Fibroblast of lung (primary cell): Measurements from ENCODE around the gene SLAMF8.

Experiments
- EZH2 ChIP-seq: IDR thresholded peaks from 2 replicates; pipeline ENCODE4 v1.5.1; 2012; ENCODE audit warnings: low read length, control low read depth, mild to moderate bottlenecking; ENCODE audit errors: missing control alignments
- TF ChIP-seq, protein P1 (sequence below), 2 donors: IDR thresholded peaks in 1 of 2; conservative IDR thresholded peaks in 1 of 2; 1 replicate in 1 of 2; 2 replicates in 1 of 2; pipeline ENCODE4 v1.5.1; 2011 to 2012; ENCODE audit warnings: low read length in 2 of 2, control low read depth in 1 of 2, inconsistent platforms in 1 of 2, low read depth in 1 of 2, mild to moderate bottlenecking in 1 of 2

GRCh38 chr1:159783724-159784123, 42.9 kb upstream of the SLAMF8 start:
- TF ChIP-seq, protein P1, sequence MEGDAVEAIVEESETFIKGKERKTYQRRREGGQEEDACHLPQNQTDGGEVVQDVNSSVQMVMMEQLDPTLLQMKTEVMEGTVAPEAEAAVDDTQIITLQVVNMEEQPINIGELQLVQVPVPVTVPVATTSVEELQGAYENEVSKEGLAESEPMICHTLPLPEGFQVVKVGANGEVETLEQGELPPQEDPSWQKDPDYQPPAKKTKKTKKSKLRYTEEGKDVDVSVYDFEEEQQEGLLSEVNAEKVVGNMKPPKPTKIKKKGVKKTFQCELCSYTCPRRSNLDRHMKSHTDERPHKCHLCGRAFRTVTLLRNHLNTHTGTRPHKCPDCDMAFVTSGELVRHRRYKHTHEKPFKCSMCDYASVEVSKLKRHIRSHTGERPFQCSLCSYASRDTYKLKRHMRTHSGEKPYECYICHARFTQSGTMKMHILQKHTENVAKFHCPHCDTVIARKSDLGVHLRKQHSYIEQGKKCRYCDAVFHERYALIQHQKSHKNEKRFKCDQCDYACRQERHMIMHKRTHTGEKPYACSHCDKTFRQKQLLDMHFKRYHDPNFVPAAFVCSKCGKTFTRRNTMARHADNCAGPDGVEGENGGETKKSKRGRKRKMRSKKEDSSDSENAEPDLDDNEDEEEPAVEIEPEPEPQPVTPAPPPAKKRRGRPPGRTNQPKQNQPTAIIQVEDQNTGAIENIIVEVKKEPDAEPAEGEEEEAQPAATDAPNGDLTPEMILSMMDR (conservative IDR thresholded peaks at IDR 0.05 in 1 of 2, IDR thresholded peaks at IDR 0.05 in 1 of 2; ENCODE audit: low read depth in 1 of 2, low read length in 2 of 2), result no peak
- TF ChIP-seq EZH2, result no peak
